ENCODE results near the gene PRKCQ. TPM values are rescaled to one million over a fixed set of nuclear protein-coding genes. Genes with fewer than 3 reads are reported as not detected.

PRKCQ gene
- total RNA-seq, 2 experiments from 2014 or later, result 4.0 to 7.8 TPM

GRCh38 chr10:6505300-6505699, 74.8 kb downstream of the PRKCQ start:
- H4K20me1 ChIP-seq (ENCODE audit: insufficient read depth, low read length), result no peaks in the 10 kb centered on the region

DNA sequence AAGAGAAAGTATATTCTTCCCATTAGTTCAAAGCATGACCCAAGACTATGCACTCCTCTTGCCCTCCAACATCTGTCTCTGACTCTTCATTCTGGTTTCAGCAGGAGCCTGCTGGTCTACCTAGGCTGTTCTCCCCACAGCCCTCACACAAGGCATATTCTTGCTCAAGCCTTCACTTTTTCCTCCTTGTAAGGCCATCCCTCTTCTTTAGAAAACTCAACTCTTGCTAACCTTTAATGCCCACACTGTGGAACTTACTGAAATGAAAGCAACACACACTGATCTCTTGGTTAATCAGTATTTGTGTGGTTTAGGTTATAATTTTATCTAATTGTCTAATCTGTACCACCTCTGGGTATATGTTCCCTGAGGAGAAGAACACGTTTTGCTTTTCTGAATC, 75.8 kb downstream of the PRKCQ start:
- Histone ChIP-seq H3K27ac (ENCODE audit: low read depth, low read length, poor library complexity, severe bottlenecking) (no peak overlapping the region), H3K4me3 (ENCODE audit: low read depth, low read length, poor library complexity, severe bottlenecking) (no peak overlapping the region), H3K36me3 (ENCODE audit: insufficient read depth, low read length) (no peaks in the 10 kb centered on the region; the same call in 1 of the 2 replicates), H2AFZ (ENCODE audit: low read length) (no peak overlapping the region), H3K9me2 (ENCODE audit: insufficient read depth, low read length) (no peaks in the 10 kb centered on the region), H3K79me2 (ENCODE audit: insufficient read depth, low read depth, low read length) (no peaks in the 10 kb centered on the region), H3K9me3 (ENCODE audit: low read length) (no peaks in the 10 kb centered on the region), H3K4me1 (ENCODE audit: insufficient read depth, low read length, poor library complexity, severe bottlenecking) (no peaks in the 10 kb centered on the region), H4K20me1 (ENCODE audit: insufficient read depth, low read length) (no peaks in the 10 kb centered on the region), H3K4me2 (ENCODE audit: low read length) (no peak overlapping the region)
- TF ChIP-seq, protein P1, sequence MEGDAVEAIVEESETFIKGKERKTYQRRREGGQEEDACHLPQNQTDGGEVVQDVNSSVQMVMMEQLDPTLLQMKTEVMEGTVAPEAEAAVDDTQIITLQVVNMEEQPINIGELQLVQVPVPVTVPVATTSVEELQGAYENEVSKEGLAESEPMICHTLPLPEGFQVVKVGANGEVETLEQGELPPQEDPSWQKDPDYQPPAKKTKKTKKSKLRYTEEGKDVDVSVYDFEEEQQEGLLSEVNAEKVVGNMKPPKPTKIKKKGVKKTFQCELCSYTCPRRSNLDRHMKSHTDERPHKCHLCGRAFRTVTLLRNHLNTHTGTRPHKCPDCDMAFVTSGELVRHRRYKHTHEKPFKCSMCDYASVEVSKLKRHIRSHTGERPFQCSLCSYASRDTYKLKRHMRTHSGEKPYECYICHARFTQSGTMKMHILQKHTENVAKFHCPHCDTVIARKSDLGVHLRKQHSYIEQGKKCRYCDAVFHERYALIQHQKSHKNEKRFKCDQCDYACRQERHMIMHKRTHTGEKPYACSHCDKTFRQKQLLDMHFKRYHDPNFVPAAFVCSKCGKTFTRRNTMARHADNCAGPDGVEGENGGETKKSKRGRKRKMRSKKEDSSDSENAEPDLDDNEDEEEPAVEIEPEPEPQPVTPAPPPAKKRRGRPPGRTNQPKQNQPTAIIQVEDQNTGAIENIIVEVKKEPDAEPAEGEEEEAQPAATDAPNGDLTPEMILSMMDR (conservative IDR thresholded peaks at IDR 0.05; ENCODE audit: low read length), result no peak
- no peak for TF ChIP-seq EZH2phosphoT487 (IDR thresholded peaks at IDR 0.05; ENCODE audit: borderline replicate concordance, low read depth, low read length)
- POLR2A ChIA-PET, result interaction anchor here (0.7 kb wide), 2 partner anchors 146 to 288 kb away, joined by 3 to 4 read pairs; no protein-coding TSS in a partner anchor
- CTCF ChIA-PET (ENCODE audit: unreplicated experiment), result no interaction called here
- intact Hi-C loops (cut with micrococcal nuclease; ENCODE audit: unreplicated experiment), result no loop called here
- no peak for DNase-seq (ENCODE audit: low spot score)
- BruUV-seq (replicated peaks), result no TSS peak

More at GRCh38 chr10:6505300-6505699, 74.8 kb downstream of the PRKCQ start:
- BruUV-seq (replicated peaks), result no TSS peak
- Histone ChIP-seq H3K36me3 (ENCODE audit: insufficient read depth, low read length) (peaks cover under 1% of the 10 kb centered on the region; the same call in 1 of the 2 replicates), H3K4me1 (ENCODE audit: insufficient read depth, low read length, poor library complexity, severe bottlenecking) (no peaks in the 10 kb centered on the region), H3K9me3 (ENCODE audit: low read length) (0 out of 2 replicates have a peak, but pooled peaks cover 1% of the 10 kb centered on the region), H3K4me3 (ENCODE audit: low read depth, low read length, poor library complexity, severe bottlenecking) (no peak overlapping the region), H3K27ac (ENCODE audit: low read depth, low read length, poor library complexity, severe bottlenecking) (no peak overlapping the region), H3K9me2 (ENCODE audit: insufficient read depth, low read length) (no peaks in the 10 kb centered on the region), H3K79me2 (ENCODE audit: insufficient read depth, low read depth, low read length) (no peaks in the 10 kb centered on the region), H2AFZ (ENCODE audit: low read length) (no peak overlapping the region), H3K4me2 (ENCODE audit: low read length) (no peak overlapping the region)
- TF ChIP-seq, protein P1 (conservative IDR thresholded peaks at IDR 0.05; ENCODE audit: low read length), result no peak
- no peak for TF ChIP-seq EZH2phosphoT487 (IDR thresholded peaks at IDR 0.05; ENCODE audit: borderline replicate concordance, low read depth, low read length)
- DNase-seq (ENCODE audit: low spot score), result no peak
- intact Hi-C loops (cut with micrococcal nuclease; ENCODE audit: unreplicated experiment), result no loop called here
- POLR2A ChIA-PET, result no interaction called here
- CTCF ChIA-PET (ENCODE audit: unreplicated experiment), result no interaction called here

GRCh38 chr10:6503171-6503570, 76.9 kb downstream of the PRKCQ start:
- Histone ChIP-seq H3K9me2 (ENCODE audit: insufficient read depth, low read length) (no peaks in the 10 kb centered on the region), H3K4me3 (ENCODE audit: low read depth, low read length, poor library complexity, severe bottlenecking) (no peak overlapping the region), H3K36me3 (ENCODE audit: insufficient read depth, low read length) (no peaks in the 10 kb centered on the region; the same call in 1 of the 2 replicates), H4K20me1 (ENCODE audit: insufficient read depth, low read length) (no peaks in the 10 kb centered on the region), H3K79me2 (ENCODE audit: insufficient read depth, low read depth, low read length) (no peaks in the 10 kb centered on the region), H2AFZ (ENCODE audit: low read length) (no peak overlapping the region), H3K4me2 (ENCODE audit: low read length) (no peak overlapping the region), H3K4me1 (ENCODE audit: insufficient read depth, low read length, poor library complexity, severe bottlenecking) (peaks cover 8% of the 10 kb centered on the region), H3K27ac (ENCODE audit: low read depth, low read length, poor library complexity, severe bottlenecking) (no peak overlapping the region), H3K9me3 (ENCODE audit: low read length) (no peaks in the 10 kb centered on the region)
- TF ChIP-seq EZH2phosphoT487 (IDR thresholded peaks at IDR 0.05; ENCODE audit: borderline replicate concordance, low read depth, low read length), result no peak
- TF ChIP-seq, protein P1 (conservative IDR thresholded peaks at IDR 0.05; ENCODE audit: low read length), result no peak
- intact Hi-C loops (cut with micrococcal nuclease; ENCODE audit: unreplicated experiment), result no loop called here
- DNase-seq (ENCODE audit: low spot score), result no peak
- CTCF ChIA-PET (ENCODE audit: unreplicated experiment), result no interaction called here
- BruUV-seq (replicated peaks), result no TSS peak
- POLR2A ChIA-PET, result interaction anchor here (0.6 kb wide), 2 partner anchors 207 to 359 kb away, joined by 3 to 4 read pairs; no protein-coding TSS in a partner anchor

All from OCI-LY7 (cell line).